Activated CD4-positive, alpha-beta T cell treated with anti-CD3 and anti-CD28 coated beads for 48 hours (primary cell): ENCODE results near the gene IBA57.
A peak's percentile ranks its signal among the peaks of the same experiment; 100 is the strongest.

Source experiments
- DNase-seq: peaks from one replicate; pipeline ENCODE4 v3.0.0-alpha.2; 2020

IBA57 gene

GRCh38 chr1:228197555-228198147, 32.0 kb downstream of the IBA57 start:
- no peak for DNase-seq

GRCh38 chr1:228198977-228199590, 33.5 kb downstream of the IBA57 start:
- DNase-seq, result no peak

GRCh38 chr1:228204958-228205357, 39.4 kb downstream of the IBA57 start:
- no peak for DNase-seq

GRCh38 chr1:228205526-228206436, 40.2 kb downstream of the IBA57 start:
- DNase-seq, result no peak

- DNase-seq, result no peak
Observed at GRCh38 chr1:228206582-228207351, 41.2 kb downstream of the IBA57 start.

GRCh38 chr1:228207381-228207810, 41.8 kb downstream of the IBA57 start:
- DNase-seq, result no peak

GRCh38 chr1:228207851-228208821, 42.5 kb downstream of the IBA57 start, which contains the start of gene OBSCN:
Gene OBSCN, plus strand, starts transcription at chr1:228208044. Its CDS starts 3,740 bp downstream, at chr1:228211784.
- no peak for DNase-seq

- DNase-seq, result no peak
Observed at GRCh38 chr1:228208831-228209551, 43.4 kb downstream of the IBA57 start.

- no peak for DNase-seq
Observed at GRCh38 chr1:228209657-228210056, 44.1 kb downstream of the IBA57 start.

- no peak for DNase-seq
Observed at GRCh38 chr1:228210076-228210651, 44.6 kb downstream of the IBA57 start.

- DNase-seq, result no peak
Observed at GRCh38 chr1:228210712-228211530, 45.3 kb downstream of the IBA57 start.

- no peak for DNase-seq
Observed at GRCh38 chr1:228211531-228212414, 46.2 kb downstream of the IBA57 start.

- no peak for DNase-seq
Observed at GRCh38 chr1:228212415-228212965, 46.9 kb downstream of the IBA57 start.

GRCh38 chr1:228212966-228213844, 47.6 kb downstream of the IBA57 start:
- DNase-seq, result peak; percentile 93

- no peak for DNase-seq
Observed at GRCh38 chr1:228213917-228214808, 48.6 kb downstream of the IBA57 start.
